ENCODE data around the gene CARD18.

DNA sequence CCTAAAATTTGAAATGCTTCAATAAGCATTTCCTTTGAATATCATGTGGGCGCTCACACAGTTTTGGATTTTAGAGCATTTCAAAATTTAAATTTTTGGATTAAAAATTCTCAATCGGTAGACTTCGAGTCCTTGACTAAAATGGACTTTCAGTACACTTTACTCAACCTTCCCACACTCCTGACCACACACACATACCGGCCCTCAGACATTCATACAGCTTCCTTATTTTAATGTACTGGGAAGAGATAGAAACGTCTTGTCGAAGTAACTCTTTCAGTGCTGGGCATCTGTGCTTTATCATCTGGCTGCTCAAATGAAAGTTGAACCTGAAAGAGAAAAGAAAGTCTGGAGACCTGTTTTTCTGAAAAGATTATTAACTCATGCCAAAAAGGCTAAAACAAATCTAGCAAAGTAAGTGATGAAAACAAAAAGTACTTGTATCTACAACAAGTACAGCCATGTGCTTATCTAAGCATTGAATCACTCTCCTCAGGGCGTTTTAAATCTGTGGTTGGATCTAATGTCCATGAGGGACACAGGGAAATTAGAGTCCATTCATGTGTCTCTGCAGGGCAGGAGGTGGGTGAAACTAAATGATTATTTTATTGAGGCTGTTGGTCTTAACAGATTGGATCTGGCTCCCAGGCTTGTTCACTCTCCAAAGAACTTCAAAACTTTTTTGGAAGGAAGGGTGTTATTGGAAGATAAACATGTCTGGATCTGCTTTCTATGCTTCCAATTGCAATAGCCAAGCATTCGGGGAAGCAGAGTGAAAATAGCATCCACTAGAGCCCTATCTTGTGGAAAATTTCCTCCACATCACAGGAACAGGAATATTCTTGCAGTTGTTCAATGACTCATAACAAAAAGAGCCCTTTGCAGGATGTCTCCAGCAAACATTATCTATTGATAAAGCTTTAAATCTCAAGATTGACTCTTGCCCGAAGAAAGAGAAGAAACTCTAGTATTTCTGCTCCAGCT is 47.0 kb downstream of the CARD18 start:
- TF ChIP-seq SP1 (CRISPR knock-in tag; conservative IDR thresholded peaks at IDR 0.05) (no peak), ATF3 (CRISPR knock-in tag; conservative IDR thresholded peaks at IDR 0.05) (no peak), CTCF (IDR thresholded peaks at IDR 0.05) (no peak)
- TF ChIP-seq, protein P1, sequence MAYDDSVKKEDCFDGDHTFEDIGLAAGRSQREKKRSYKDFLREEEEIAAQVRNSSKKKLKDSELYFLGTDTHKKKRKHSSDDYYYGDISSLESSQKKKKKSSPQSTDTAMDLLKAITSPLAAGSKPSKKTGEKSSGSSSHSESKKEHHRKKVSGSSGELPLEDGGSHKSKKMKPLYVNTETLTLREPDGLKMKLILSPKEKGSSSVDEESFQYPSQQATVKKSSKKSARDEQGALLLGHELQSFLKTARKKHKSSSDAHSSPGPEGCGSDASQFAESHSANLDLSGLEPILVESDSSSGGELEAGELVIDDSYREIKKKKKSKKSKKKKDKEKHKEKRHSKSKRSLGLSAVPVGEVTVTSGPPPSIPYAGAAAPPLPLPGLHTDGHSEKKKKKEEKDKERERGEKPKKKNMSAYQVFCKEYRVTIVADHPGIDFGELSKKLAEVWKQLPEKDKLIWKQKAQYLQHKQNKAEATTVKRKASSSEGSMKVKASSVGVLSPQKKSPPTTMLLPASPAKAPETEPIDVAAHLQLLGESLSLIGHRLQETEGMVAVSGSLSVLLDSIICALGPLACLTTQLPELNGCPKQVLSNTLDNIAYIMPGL (CRISPR knock-in tag; IDR thresholded peaks at IDR 0.05): no peak
- TF ChIP-seq, protein P2, sequence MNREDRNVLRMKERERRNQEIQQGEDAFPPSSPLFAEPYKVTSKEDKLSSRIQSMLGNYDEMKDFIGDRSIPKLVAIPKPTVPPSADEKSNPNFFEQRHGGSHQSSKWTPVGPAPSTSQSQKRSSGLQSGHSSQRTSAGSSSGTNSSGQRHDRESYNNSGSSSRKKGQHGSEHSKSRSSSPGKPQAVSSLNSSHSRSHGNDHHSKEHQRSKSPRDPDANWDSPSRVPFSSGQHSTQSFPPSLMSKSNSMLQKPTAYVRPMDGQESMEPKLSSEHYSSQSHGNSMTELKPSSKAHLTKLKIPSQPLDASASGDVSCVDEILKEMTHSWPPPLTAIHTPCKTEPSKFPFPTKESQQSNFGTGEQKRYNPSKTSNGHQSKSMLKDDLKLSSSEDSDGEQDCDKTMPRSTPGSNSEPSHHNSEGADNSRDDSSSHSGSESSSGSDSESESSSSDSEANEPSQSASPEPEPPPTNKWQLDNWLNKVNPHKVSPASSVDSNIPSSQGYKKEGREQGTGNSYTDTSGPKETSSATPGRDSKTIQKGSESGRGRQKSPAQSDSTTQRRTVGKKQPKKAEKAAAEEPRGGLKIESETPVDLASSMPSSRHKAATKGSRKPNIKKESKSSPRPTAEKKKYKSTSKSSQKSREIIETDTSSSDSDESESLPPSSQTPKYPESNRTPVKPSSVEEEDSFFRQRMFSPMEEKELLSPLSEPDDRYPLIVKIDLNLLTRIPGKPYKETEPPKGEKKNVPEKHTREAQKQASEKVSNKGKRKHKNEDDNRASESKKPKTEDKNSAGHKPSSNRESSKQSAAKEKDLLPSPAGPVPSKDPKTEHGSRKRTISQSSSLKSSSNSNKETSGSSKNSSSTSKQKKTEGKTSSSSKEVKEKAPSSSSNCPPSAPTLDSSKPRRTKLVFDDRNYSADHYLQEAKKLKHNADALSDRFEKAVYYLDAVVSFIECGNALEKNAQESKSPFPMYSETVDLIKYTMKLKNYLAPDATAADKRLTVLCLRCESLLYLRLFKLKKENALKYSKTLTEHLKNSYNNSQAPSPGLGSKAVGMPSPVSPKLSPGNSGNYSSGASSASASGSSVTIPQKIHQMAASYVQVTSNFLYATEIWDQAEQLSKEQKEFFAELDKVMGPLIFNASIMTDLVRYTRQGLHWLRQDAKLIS (CRISPR knock-in tag; IDR thresholded peaks at IDR 0.05; ENCODE audit: borderline replicate concordance): no peak

Data from WTC11 (cell line).